SU-DHL-6 (cell line): Measurements from ENCODE around the gene AQP11.

Source experiments
- CTCF ChIP-seq: fragments of 200-600 bp; sonication (generic); IDR thresholded peaks from one replicate; pipeline ENCODE4 v1.5.1; 2017; ENCODE audit warnings: antibody characterized with exemption, mild to moderate bottlenecking, low read length, moderate library complexity; ENCODE audit not compliant: insufficient read depth, poor library complexity, severe bottlenecking
- EZH2phosphoT487 ChIP-seq: fragments of 200-600 bp; sonication (generic), shearing (Covaris generic); conservative IDR thresholded peaks from 2 replicates; pipeline ENCODE4 v1.6.1; 2018; ENCODE audit warnings: mild to moderate bottlenecking, antibody characterized with exemption, low read length, moderate library complexity, mixed read lengths

GRCh38 chr11:77598195-77598594 is 8.4 kb downstream of the AQP11 start:
- TF ChIP-seq CTCF (no peak), EZH2phosphoT487 (no peak)
